SK-N-MC (cell line): ENCODE measurements around the gene IFNGR1.

Experiments
- DNase-seq: peaks from one replicate; pipeline ENCODE4 v3.0.0-alpha.2; 2011; ENCODE audit warnings: low read depth, low spot score
- H3K27ac ChIP-seq: fragments of 200-600 bp; sonication (generic); 2 replicates; pipeline ENCODE4 v1.5.1; 2016; ENCODE audit warnings: mixed run types
- H3K36me3 ChIP-seq: fragments of 200-600 bp; sonication (generic); 2 replicates; pipeline ENCODE4 v1.6.1; 2017; ENCODE audit warnings: antibody characterized with exemption, low read length, mixed read lengths; ENCODE audit not compliant: insufficient read depth
- H3K4me3 ChIP-seq: fragments of 200-600 bp; sonication (generic); 2 replicates; pipeline ENCODE4 v1.5.1; 2016
- H3K9ac ChIP-seq: fragments of 200-600 bp; sonication (generic); 2 replicates; pipeline ENCODE4 v1.8.0; 2017; ENCODE audit warnings: mixed run types, mixed read lengths; ENCODE audit not compliant: insufficient read length
- H3K9me3 ChIP-seq: fragments of 200-600 bp; sonication (generic); 2 replicates; pipeline ENCODE4 v1.6.1; 2017; ENCODE audit warnings: low read depth, mild to moderate bottlenecking, antibody characterized with exemption, low read length, moderate library complexity, mixed read lengths
- EZH2 ChIP-seq: fragments of 200-600 bp; sonication (generic); IDR thresholded peaks from one replicate; pipeline ENCODE4 v1.6.1; 2017; ENCODE audit warnings: antibody characterized with exemption
- FOXP2 ChIP-seq: optimal IDR thresholded peaks from 2 replicates; pipeline ENCODE3; 2011; ENCODE audit warnings: mild to moderate bottlenecking, moderate library complexity; ENCODE audit not compliant: insufficient read depth; ENCODE audit errors: extremely low read length, control extremely low read depth
- POLR2AphosphoS5 ChIP-seq: IDR thresholded peaks from 2 replicates; pipeline ENCODE4 v1.6.1; 2012; ENCODE audit warnings: mild to moderate bottlenecking, low read depth, low read length, borderline replicate concordance

Gene IFNGR1

GRCh38 chr6:137241481-137242038, 22.4 kb upstream of the IFNGR1 start:
- Histone ChIP-seq H3K9ac (no peak overlapping the region), H3K36me3 (no peaks in the 10 kb centered on the region), H3K9me3 (no peaks in the 10 kb centered on the region), H3K4me3 (no peak overlapping the region), H3K27ac (peak overlapping the region; percentile 47; the same call in 1 of the 2 replicates)
- no peak for DNase-seq
- no peak for TF ChIP-seq FOXP2
- no peak for TF ChIP-seq EZH2
- no peak for TF ChIP-seq POLR2AphosphoS5

GRCh38 chr6:137240168-137240567, 21.0 kb upstream of the IFNGR1 start:
- H3K9ac ChIP-seq = no peak overlapping the region
- H3K36me3 ChIP-seq = no peaks in the 10 kb centered on the region
- H3K9me3 ChIP-seq = no peaks in the 10 kb centered on the region
- peak overlapping the region; percentile 72 for H3K27ac ChIP-seq
- DNase-seq = no peak
- H3K4me3 ChIP-seq = no peak overlapping the region
- TF ChIP-seq FOXP2 = no peak
- peak; percentile 30; the same call in 1 of the 2 replicates for TF ChIP-seq POLR2AphosphoS5

- TF ChIP-seq FOXP2 (no peak), EZH2 (no peak), POLR2AphosphoS5 (no peak)
- Histone ChIP-seq H3K9me3 (no peaks in the 10 kb centered on the region), H3K27ac (no peak overlapping the region), H3K9ac (no peak overlapping the region), H3K4me3 (no peak overlapping the region), H3K36me3 (no peaks in the 10 kb centered on the region)
- no peak for DNase-seq
Measured at GRCh38 chr6:137237413-137238170, 18.4 kb upstream of the IFNGR1 start.

GRCh38 chr6:137236581-137237355, 17.6 kb upstream of the IFNGR1 start:
- Histone ChIP-seq H3K4me3 (no peak overlapping the region), H3K36me3 (no peaks in the 10 kb centered on the region), H3K27ac (no peak overlapping the region), H3K9me3 (no peaks in the 10 kb centered on the region), H3K9ac (no peak overlapping the region)
- no peak for DNase-seq
- TF ChIP-seq FOXP2 (no peak), EZH2 (no peak), POLR2AphosphoS5 (no peak)

GRCh38 chr6:137235686-137236085, 16.5 kb upstream of the IFNGR1 start:
- H3K36me3 ChIP-seq = no peaks in the 10 kb centered on the region
- no peak for DNase-seq
- TF ChIP-seq FOXP2 (no peak), EZH2 (no peak), POLR2AphosphoS5 (no peak)
- H3K9ac ChIP-seq = no peak overlapping the region
- H3K4me3 ChIP-seq = no peak overlapping the region
- no peaks in the 10 kb centered on the region for H3K9me3 ChIP-seq
- no peak overlapping the region for H3K27ac ChIP-seq

GRCh38 chr6:137233911-137234863, 15.0 kb upstream of the IFNGR1 start:
- TF ChIP-seq FOXP2 = no peak
- no peak for TF ChIP-seq POLR2AphosphoS5
- TF ChIP-seq EZH2 = no peak
- DNase-seq = no peak
- H3K36me3 ChIP-seq = no peaks in the 10 kb centered on the region
- H3K9ac ChIP-seq = no peak overlapping the region
- H3K9me3 ChIP-seq = no peaks in the 10 kb centered on the region
- H3K27ac ChIP-seq = peak overlapping the region; percentile 70; the same call in 1 of the 2 replicates
- no peak overlapping the region for H3K4me3 ChIP-seq

- H3K4me3 ChIP-seq = no peak overlapping the region
- no peaks in the 10 kb centered on the region for H3K36me3 ChIP-seq
- no peak for TF ChIP-seq FOXP2
- TF ChIP-seq EZH2 = no peak
- no peak for TF ChIP-seq POLR2AphosphoS5
- no peaks in the 10 kb centered on the region for H3K9me3 ChIP-seq
- DNase-seq = no peak
- H3K27ac ChIP-seq = no peak overlapping the region
- H3K9ac ChIP-seq = no peak overlapping the region
Measured at GRCh38 chr6:137231895-137232294, 12.7 kb upstream of the IFNGR1 start.
